Gastroesophageal sphincter (tissue), 4 donors: ENCODE measurements around the gene GPR143. TPM values are rescaled to one million over a fixed set of nuclear protein-coding genes. Genes with fewer than 3 reads are reported as not detected.

Experiments
- ATAC-seq: fragments of 150-250 bp; one replicate; pipeline ENCODE4 v1.9.1; 2016; ENCODE audit warnings: mild to moderate bottlenecking, moderate library complexity
- H3K27ac ChIP-seq, 4 donors: fragments of 200-600 bp; sonication (generic) in 3 of 4; 1 replicate in 3 of 4; 2 replicates in 1 of 4; pipeline ENCODE4 v1.5.1; 2016 to 2019
- H3K27me3 ChIP-seq: fragments of 200-600 bp; sonication (generic); one replicate; pipeline ENCODE4 v1.5.1; 2019
- H3K36me3 ChIP-seq, 2 donors: fragments of 200-600 bp; sonication (generic); one replicate each; pipeline ENCODE4 v1.5.1; 2019; ENCODE audit warnings: control low read depth in 1 of 2
- H3K4me1 ChIP-seq, 3 donors: fragments of 200-600 bp; sonication (generic); 1 replicate in 2 of 3; 2 replicates in 1 of 3; pipeline ENCODE4 v1.5.1; 2016 to 2019; ENCODE audit warnings: control low read depth in 2 of 3
- H3K4me3 ChIP-seq, 2 donors: fragments of 200-600 bp; sonication (generic); one replicate each; pipeline ENCODE4 v1.5.1; 2019; ENCODE audit warnings: mild to moderate bottlenecking in 1 of 2, moderate library complexity in 1 of 2
- H3K9me3 ChIP-seq, 3 donors: fragments of 200-600 bp; sonication (generic); one replicate each; pipeline ENCODE4 v1.5.1; 2017 to 2019; ENCODE audit warnings: control low read depth in 2 of 3
- EP300 ChIP-seq: sonication (generic); formaldehyde crosslinking; IDR thresholded peaks from one replicate; pipeline ENCODE4 v1.6.1; 2017; ENCODE audit warnings: antibody characterized with exemption, mild to moderate bottlenecking
- POLR2A ChIP-seq, 2 donors: fragments of 450-650 bp; IDR thresholded peaks; one replicate each; pipeline ENCODE4 v1.6.1; 2017; ENCODE audit warnings: antibody characterized with exemption in 2 of 2, mild to moderate bottlenecking in 2 of 2, moderate library complexity in 1 of 2
- POLR2AphosphoS5 ChIP-seq: sonication (generic); formaldehyde crosslinking; IDR thresholded peaks from one replicate; pipeline ENCODE4 v1.6.1; 2017; ENCODE audit warnings: antibody characterized with exemption
- WGBS, 2 donors: methylation state at CpG; one replicate each; pipeline ENCODE4 v1.1.5; 2018; ENCODE audit warnings: low coverage in 1 of 2; 5-methylcytosine and 5-hydroxymethylcytosine counted together
- total RNA-seq, 4 donors: library from RNA; depleted of rRNA; stranded (reverse); fragments of >200 nt; gene quantifications; one replicate each; pipeline ENCODE4 v1.1.0, GENCODE V29; 2016
- TF ChIP-seq, protein P1 (sequence below), 4 experiments: fragments of 200-600 bp in 2 of 4; fragments of 450-650 bp in 2 of 4; sonication (generic) in 1 of 4; IDR thresholded peaks; one replicate each; pipeline ENCODE4 v1.5.1; 2017 to 2019; ENCODE audit warnings: antibody characterized with exemption in 4 of 4, mild to moderate bottlenecking in 2 of 4, moderate library complexity in 2 of 4

Gene GPR143
- total RNA-seq, 4 donors from 2014 or later = not detected

- Histone ChIP-seq H3K4me3 (no peak overlapping the region), H3K9me3 (no peaks in the 10 kb centered on the region), H3K4me1 (no peaks in the 10 kb centered on the region), H3K27ac (no peak overlapping the region), H3K27me3 (no peaks in the 10 kb centered on the region), H3K36me3 (no peaks in the 10 kb centered on the region)
- TF ChIP-seq, protein P1, sequence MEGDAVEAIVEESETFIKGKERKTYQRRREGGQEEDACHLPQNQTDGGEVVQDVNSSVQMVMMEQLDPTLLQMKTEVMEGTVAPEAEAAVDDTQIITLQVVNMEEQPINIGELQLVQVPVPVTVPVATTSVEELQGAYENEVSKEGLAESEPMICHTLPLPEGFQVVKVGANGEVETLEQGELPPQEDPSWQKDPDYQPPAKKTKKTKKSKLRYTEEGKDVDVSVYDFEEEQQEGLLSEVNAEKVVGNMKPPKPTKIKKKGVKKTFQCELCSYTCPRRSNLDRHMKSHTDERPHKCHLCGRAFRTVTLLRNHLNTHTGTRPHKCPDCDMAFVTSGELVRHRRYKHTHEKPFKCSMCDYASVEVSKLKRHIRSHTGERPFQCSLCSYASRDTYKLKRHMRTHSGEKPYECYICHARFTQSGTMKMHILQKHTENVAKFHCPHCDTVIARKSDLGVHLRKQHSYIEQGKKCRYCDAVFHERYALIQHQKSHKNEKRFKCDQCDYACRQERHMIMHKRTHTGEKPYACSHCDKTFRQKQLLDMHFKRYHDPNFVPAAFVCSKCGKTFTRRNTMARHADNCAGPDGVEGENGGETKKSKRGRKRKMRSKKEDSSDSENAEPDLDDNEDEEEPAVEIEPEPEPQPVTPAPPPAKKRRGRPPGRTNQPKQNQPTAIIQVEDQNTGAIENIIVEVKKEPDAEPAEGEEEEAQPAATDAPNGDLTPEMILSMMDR (IDR thresholded peaks at IDR 0.05) = no peak
- TF ChIP-seq POLR2AphosphoS5 = no peak
- TF ChIP-seq EP300 = no peak
- TF ChIP-seq POLR2A (IDR thresholded peaks at IDR 0.05) = no peak
- no peak for ATAC-seq
- 55 to 88% methylated on average over 2 of the region's 5 CpGs for WGBS, 2 donors
Observed at GRCh38 chrX:9729171-9729885, 36.3 kb downstream of the GPR143 start.

DNA sequence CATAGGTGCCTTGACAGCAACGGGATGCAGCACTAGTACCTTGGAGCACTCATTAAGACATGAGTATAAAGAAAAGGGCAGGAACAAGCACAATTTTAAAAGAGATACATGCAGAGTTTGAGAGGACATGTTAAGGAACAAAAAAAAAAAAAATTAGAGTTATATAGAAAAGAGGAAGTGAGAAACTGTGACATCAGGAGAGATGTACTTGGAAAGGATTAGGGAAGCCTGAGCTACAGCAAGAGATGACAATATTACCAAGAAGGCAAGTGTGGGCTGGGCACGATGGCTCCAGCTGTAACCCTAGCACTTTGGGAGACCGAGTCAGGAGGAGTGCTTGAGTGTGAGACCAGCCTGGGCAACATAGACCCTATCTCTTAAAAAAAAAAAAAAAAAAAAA is 37.4 kb downstream of the GPR143 start:
- WGBS, 2 donors = 72 to 89% methylated on average over 2 to 3 of the region's 3 CpGs
- H3K27ac ChIP-seq = no peak overlapping the region
- H3K4me3 ChIP-seq = no peak overlapping the region
- peaks cover 0 to 2% (median 0%) of the 10 kb centered on the region in 3 donors for H3K9me3 ChIP-seq
- TF ChIP-seq, protein P1 (IDR thresholded peaks at IDR 0.05) = no peak
- TF ChIP-seq EP300 = no peak
- TF ChIP-seq POLR2AphosphoS5 = no peak
- no peak for TF ChIP-seq POLR2A (IDR thresholded peaks at IDR 0.05)
- H3K4me1 ChIP-seq = no peaks in the 10 kb centered on the region
- no peaks in the 10 kb centered on the region for H3K36me3 ChIP-seq
- no peak for ATAC-seq
- no peaks in the 10 kb centered on the region for H3K27me3 ChIP-seq

DNA sequence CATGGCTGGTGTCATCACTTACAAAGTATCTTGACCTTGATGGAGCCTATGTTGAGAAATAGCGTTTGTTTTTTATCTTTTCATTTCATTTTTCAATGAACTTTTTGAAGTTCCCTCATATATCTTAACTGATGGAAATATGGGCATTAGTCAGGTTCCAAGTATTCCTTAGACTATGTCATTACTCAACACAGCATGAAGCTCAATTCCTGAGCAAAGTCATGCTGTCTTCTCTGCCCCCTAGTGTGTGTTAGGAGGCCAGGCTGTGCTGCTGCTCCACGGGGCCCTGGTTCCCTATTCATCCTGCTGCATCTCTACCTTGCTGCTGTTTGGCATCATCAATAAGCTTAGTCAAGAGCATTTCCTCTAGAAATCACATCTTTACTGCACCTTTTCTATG is 40.9 kb downstream of the GPR143 start:
- TF ChIP-seq POLR2A (IDR thresholded peaks at IDR 0.05) (no peak), EP300 (no peak), POLR2AphosphoS5 (no peak)
- TF ChIP-seq, protein P1 (IDR thresholded peaks at IDR 0.05) = no peak

GRCh38 chrX:9717376-9717775 is 48.3 kb downstream of the GPR143 start:
- ATAC-seq = no peak
- no peaks in the 10 kb centered on the region for H3K4me1 ChIP-seq
- no peaks in the 10 kb centered on the region for H3K27me3 ChIP-seq
- peaks cover 0 to 89% of the 10 kb centered on the region in 2 donors for H3K36me3 ChIP-seq
- no peak overlapping the region for H3K27ac ChIP-seq
- peaks cover 0 to under 1% (median 0%) of the 10 kb centered on the region in 3 donors for H3K9me3 ChIP-seq
- TF ChIP-seq EP300 (no peak), POLR2A (IDR thresholded peaks at IDR 0.05) (no peak), POLR2AphosphoS5 (no peak)
- TF ChIP-seq, protein P1 (IDR thresholded peaks at IDR 0.05) = no peak
- 98 to 100% methylated on average over 10 of the region's 21 CpGs for WGBS, 2 donors
- H3K4me3 ChIP-seq = no peak overlapping the region

More for the DNA sequence above, 40.9 kb downstream of the GPR143 start:
- Histone ChIP-seq H3K27ac (no peak overlapping the region), H3K36me3 (peaks cover 0 to 24% of the 10 kb centered on the region in 2 donors), H3K27me3 (no peaks in the 10 kb centered on the region), H3K4me1 (no peaks in the 10 kb centered on the region), H3K9me3 (peaks cover 0 to 12% (median 0%) of the 10 kb centered on the region in 3 donors), H3K4me3 (no peak overlapping the region)
- no peak for ATAC-seq
- WGBS, 2 donors = 79 to 86% methylated on average over 1 to 2 of the region's 2 CpGs

- Histone ChIP-seq H3K9me3 (no peaks in the 10 kb centered on the region), H3K27ac (no peak overlapping the region), H3K4me1 (no peaks in the 10 kb centered on the region), H3K4me3 (no peak overlapping the region), H3K27me3 (no peaks in the 10 kb centered on the region), H3K36me3 (peaks cover 0 to 68% of the 10 kb centered on the region in 2 donors)
- 69 to 79% methylated on average over 8 of the region's 8 CpGs for WGBS, 2 donors
- no peak for ATAC-seq
- TF ChIP-seq POLR2A (IDR thresholded peaks at IDR 0.05) (no peak), POLR2AphosphoS5 (no peak), EP300 (no peak)
- TF ChIP-seq, protein P1 (IDR thresholded peaks at IDR 0.05) = no peak
Observed at GRCh38 chrX:9710332-9710731, 55.3 kb downstream of the GPR143 start.
